Stimulated activated CD4-positive, alpha-beta T cell treated with anti-CD3 and anti-CD28 coated beads, Interleukin-12 subunit alpha, Interleukin-12 subunit beta, amount 100 ng/mL, for 4 hours (primary cell): Measurements from ENCODE around the gene PRKCZ.

Experiments
- DNase-seq: peaks from one replicate; pipeline ENCODE4 v3.0.0-alpha.2; 2020

Gene PRKCZ

DNA sequence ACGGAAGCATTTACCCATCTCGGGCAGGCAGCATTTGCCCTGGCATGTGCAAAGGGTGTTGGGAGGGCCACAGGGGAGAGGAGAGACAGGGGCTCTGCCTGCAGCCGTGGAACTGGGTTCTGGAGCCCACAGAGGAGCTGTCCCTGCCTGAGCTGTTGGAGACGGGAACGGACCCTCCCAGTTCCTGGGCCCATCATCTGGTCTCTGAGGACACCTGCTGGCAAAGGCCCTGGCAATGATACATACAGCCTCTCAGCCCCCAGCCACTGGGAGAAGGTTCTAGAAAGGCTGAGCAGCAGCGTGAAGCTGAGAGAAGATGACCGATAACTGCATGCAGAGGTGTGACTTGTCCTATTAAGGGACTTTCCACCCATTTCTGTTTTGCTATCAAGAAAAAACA lies 113.0 kb downstream of the PRKCZ start:
- no peak for DNase-seq

GRCh38 chr1:2165646-2166045 lies 115.4 kb downstream of the PRKCZ start:
- no peak for DNase-seq

DNA sequence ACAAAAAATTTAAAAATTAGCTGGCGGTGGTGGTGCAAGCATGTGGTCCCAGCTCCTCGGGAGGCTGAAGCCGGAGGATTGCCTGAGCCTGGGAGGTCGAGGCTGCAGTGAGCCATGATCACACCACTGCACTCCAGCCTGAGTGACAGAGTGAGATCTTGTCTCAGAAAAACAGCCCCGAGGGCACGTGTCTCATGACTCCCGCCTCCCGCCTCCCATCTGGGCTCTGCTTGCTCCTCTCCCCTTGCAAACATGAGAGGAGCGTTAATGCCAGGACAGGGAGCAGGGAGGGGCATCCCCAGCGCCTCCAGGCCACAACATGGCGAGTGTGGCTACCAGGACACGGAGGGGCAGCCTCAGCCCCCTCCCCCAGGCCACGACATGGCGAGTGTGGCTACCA lies 116.0 kb downstream of the PRKCZ start:
- DNase-seq = no peak

GRCh38 chr1:2166695-2167094 lies 116.5 kb downstream of the PRKCZ start:
- DNase-seq = no peak

DNA sequence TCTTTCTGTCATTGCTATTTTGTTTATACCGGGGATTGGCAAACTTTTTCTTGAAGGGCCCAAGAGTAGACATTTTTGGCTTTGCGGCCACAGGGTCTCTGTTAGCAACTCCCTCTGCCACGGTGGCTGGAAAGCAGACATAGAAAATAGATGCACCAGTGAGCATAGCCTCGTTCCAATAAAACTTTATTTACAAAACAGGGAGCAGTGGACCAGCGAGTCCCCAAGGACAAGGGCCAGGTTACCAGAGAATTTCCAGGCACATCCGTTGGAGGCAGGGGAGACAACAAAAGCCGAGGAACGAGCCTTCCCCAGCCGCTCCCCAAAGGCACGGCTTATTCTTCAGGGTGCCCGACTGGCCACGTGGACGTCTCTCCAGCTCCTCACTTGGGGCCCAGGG lies 117.9 kb downstream of the PRKCZ start:
- no peak for DNase-seq

DNA sequence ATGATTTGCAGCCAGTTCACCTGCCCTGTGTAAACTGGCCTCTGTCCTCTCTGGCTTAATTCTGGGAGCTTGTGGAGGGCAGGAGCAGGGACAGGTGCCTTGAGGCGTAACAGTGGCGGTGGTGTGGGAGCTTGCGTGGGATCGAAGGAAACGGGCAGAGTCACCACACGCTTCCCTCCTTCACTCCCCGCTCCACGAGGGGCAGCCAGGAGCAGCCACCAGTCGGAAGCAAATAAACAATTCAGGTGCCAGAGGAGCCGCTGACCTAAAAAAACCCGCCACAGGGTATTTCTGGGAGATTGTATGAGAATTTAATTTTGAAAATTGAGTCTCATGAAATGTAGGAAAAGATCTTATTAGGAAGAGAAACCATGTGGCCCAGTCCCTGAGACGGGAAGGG lies 118.3 kb downstream of the PRKCZ start:
- DNase-seq = no peak

DNA sequence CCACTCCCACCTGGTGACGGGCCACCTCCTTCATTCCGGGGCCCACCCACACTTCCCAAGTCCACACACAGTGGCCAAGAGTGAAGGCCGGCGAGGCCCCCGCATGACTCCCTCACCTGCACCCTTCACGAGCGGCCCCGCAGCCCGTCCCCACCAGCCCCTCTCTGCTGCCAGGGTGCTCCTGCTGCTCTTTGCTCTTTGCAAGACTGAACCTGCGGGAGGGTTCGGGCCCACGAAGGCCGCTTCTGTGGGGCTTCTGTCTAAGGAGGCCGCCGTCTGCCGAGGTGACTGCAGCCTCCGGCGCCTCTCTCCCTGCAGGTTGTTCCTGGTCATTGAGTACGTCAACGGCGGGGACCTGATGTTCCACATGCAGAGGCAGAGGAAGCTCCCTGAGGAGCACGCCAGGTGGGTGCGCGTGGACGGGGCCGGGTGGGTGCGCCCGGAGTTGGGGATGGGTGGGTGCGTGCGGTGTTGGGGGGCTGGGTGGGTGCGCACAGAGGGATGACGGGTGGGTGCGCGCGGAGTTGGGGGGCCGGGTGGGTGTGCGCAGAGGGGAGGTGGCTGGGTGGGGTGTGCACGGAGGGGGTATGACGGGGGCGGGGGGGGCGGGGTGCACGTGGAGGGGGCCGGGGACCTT lies 119.1 kb downstream of the PRKCZ start:
- DNase-seq = no peak

DNA sequence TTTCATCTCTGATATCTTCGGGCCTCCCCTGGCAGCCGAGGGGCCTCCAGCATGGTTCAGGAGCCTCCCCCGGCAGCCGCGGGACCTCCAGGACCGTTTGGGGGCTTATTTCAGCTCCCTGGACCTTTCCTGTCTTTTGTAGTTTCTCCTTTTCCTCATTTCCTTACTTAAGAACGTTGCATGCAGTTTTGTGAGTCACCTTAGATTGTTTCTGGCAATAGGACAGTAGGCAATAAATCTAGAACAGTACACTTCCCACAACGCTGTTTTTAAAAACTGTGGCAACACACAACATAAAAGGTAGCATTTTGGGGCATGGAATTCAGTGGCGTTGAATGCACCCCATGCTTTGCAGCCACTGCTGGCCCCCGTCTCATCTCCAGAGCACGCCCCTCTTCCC lies 120.0 kb downstream of the PRKCZ start:
- DNase-seq = no peak

- DNase-seq = no peak
Measured at GRCh38 chr1:2172012-2172411, 121.8 kb downstream of the PRKCZ start.

- no peak for DNase-seq
Measured at GRCh38 chr1:2172551-2173146, 122.4 kb downstream of the PRKCZ start.

DNA sequence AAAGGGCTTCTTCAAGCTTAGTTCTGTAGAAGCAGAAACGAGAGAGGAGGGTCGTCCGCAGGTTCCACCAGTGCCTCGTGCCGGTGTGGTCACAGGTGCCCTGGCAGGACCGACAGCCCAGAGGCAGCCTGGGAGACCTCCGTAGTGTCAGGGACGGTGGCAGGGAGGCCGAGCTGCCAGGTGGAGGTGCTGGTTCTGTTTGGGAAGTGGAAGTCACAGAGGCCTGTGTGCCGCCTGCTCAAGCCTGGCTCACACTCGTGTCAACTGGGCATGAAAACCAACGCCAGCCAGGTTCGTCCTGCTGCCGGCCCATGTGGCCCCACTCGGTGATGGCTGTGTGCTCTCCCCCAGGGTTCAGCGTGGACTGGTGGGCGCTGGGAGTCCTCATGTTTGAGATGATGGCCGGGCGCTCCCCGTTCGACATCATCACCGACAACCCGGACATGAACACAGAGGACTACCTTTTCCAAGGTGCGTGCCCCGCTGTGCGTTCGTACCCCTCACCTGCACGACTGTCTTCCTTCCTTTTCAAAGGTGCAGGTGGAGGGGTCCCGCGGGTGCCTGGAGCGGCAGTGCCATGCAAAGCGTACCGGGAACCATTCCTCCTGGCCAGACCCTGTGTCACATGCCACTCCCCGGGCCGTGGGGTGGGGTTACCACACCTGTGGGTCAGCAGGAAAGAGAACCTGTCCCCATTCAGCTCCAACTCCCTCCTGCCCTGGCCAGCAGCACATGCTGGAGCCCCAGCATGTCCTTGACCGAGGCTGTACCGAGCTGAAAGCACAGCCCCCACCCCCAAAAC lies 123.5 kb downstream of the PRKCZ start:
- DNase-seq = no peak

DNA sequence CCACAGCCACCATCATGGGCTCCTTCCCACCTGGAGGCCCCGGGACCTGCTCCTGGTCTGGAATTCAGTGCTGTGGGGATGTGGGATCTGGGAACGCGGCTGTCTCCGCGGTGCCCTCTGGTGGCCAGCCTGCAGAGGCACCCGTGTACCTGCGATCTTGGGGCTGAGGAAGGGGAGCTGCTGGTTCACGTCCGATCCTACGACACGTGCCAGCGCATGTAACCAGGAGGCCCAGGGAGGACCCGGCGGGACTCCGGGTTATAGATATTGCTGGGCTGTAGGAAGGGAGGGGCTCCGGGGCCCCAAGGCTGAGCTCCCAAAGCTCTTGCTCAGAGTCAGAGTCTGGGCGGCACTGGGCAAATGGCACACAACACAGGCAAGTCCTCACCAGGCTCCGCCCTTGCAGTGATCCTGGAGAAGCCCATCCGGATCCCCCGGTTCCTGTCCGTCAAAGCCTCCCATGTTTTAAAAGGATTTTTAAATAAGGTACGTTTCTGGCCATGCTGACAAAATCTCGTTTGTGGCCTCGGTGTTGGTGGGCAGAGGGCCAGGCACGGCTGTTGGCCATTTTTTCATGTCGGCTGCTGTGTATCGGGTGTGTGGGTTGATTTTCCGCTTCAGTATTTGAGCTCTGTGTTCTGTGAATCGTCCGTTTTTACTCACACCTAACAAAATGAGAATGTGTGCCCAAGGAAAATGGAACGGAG lies 124.3 kb downstream of the PRKCZ start:
- no peak for DNase-seq

DNA sequence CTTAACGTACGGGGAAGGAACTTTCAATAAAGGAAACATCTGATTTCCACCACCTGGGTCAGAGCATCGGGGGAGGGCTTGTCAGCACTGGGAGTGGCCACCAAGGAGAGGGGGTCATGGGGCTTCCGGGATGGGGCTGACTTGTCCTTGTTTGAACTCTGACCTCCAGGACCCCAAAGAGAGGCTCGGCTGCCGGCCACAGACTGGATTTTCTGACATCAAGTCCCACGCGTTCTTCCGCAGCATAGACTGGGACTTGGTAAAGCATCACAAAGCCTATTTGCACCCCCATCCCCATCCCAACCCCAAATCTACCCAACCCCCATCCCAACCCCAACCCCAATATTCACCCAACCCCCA lies 124.8 kb downstream of the PRKCZ start:
- no peak for DNase-seq

- DNase-seq = no peak
Measured at GRCh38 chr1:2175681-2176454, 125.7 kb downstream of the PRKCZ start.

DNA sequence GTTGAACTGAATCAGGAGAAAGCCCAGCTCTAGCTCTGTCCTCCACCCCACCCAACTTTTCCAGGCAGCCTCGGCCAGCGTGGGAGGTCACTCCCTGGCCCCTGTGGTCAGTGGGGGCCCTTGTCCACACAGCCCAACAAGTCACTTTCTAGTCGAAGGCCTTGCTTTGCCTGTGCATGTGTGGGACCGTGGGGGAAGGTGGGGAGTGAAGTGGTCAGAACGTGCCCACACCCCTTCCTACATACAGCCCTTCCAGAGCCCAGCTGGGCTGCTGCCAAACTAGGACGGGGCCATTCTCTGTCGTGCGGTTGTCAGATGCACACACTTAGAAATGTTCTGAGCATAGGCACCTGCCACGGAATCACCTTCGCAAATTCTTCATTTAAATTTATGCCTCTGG lies 126.4 kb downstream of the PRKCZ start:
- no peak for DNase-seq

DNA sequence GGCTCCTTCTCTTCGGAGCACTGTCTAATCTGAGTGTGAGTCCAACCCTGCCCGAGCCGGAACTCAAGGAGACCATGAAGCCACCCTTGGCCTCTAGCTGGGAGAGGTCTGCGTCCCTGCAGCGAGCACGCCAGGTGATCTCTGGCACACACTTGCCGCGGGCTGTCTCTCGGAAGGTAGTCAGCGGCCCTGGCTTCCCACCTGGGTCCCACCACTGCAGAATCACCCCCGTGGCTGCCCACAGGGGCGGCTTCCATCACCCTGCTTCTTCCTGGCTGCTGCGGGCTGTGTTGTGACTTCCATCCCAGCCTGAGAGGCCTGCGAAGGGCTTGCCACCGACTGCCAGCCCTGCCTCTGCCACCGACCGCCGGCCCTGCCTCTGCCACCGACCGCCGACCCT lies 127.3 kb downstream of the PRKCZ start:
- no peak for DNase-seq

GRCh38 chr1:2177946-2178538 lies 127.8 kb downstream of the PRKCZ start:
- no peak for DNase-seq

GRCh38 chr1:2178875-2179274 lies 128.7 kb downstream of the PRKCZ start:
- DNase-seq = no peak

GRCh38 chr1:2179283-2180013 lies 129.2 kb downstream of the PRKCZ start:
- no peak for DNase-seq

DNA sequence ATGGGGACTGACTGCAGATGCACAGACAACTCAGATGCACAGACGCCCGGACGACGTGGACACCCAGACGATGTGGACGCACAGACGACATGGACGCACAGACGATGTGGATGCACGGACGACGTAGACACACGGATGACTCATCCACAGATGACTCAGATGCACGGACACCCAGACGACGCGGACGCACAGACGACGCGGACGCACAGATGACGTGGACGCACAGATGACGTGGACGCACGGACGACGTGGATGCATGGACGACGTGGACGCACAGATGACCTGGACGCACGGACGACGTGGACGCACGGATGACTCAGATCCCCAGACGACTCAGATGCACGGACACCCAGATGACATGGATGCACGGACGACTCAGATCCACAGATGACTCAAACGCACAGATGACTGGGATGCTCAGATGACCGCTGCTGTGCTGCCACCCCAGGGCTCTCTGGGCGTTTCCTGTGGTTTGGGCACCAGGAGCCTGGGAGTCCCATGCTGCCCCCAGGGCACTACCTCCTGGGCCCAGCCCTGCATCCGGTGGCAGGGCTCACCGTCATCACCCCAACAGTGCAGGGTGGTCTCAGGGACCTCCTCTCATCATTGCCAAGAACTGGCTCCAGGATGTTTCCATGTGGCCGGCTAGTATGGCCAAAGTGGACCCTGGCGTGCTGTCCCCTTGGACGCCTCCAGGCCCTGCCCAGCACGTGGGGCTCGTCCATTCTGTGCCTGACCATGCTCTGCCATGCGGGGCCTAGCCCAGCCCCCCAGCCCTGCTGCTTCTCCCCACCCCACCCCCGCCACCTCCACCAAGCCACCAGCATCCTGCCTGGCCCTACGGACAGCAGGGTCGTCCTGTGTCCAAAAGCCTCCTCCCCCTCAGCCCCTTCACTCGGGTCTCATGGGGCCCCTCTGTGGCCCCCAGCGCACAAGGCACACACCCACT lies 130.4 kb downstream of the PRKCZ start:
- DNase-seq = no peak

GRCh38 chr1:2181271-2181670 lies 131.1 kb downstream of the PRKCZ start:
- no peak for DNase-seq
